HG03432 (cell line): ENCODE results near the gene ATG14.

Source experiments
- ATAC-seq: cut with Tn5 transposase; IDR thresholded peaks from one replicate; pipeline ENCODE4 v1.9.1; 2021; ENCODE audit warnings: mild to moderate bottlenecking, moderate library complexity; ENCODE audit not compliant: unreplicated experiment

ATG14 gene

DNA sequence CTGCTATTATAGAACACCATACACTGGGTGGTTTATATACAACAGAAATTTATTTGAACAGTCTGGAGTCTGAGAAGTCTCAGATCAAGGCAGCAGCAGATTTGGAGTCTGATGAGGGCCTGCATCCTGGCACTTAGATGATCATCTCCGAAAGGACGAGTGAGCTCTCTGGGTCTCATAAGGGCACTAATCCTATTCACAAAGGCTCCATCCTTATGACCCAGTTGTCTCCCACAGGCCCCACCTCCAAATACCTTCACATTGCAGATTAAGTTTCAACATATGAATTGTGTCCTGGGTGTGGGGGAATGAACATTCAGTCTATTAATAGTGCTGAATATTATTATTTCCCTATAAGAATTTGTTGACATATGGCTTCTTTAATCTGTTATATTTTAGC, 86.8 kb downstream of the ATG14 start:
- no peak for ATAC-seq

DNA sequence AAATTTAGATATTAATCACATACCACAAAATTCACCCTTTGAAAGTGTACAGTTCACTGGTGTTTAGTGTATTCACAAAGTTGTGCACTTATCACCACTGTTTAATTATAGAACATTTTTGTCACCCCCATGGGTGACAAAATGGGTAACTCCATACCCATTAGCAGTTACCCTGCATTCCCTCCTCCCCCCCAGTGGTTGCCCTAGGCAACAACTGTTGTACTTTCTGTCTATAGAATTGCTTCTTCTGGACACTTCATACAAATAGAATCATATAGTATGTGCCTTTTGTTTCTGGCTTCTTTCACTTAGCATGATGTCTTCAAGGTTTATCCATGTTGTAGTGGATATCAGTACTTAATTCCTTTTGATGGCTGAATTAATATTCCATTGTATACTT, 87.7 kb downstream of the ATG14 start:
- no peak for ATAC-seq

DNA sequence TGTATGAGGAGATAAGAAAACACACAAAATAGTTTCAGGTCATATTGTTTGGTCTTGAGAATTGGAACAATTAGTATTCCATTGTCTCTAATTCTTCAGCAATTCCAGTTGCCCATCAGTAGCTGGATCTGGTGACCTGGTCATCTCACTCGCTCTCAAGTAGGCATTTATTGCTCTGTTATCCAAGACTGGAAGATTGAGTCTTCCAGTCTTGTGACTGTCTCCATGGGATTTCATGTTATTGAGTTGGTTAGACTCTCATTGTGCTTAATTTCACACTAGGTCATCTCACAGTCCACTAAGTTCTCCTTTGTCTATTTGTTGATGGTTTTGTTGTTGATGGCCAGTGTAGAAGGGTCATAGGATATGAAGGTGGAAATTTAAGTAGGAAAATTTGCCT, 92.9 kb downstream of the ATG14 start:
- ATAC-seq: no peak

DNA sequence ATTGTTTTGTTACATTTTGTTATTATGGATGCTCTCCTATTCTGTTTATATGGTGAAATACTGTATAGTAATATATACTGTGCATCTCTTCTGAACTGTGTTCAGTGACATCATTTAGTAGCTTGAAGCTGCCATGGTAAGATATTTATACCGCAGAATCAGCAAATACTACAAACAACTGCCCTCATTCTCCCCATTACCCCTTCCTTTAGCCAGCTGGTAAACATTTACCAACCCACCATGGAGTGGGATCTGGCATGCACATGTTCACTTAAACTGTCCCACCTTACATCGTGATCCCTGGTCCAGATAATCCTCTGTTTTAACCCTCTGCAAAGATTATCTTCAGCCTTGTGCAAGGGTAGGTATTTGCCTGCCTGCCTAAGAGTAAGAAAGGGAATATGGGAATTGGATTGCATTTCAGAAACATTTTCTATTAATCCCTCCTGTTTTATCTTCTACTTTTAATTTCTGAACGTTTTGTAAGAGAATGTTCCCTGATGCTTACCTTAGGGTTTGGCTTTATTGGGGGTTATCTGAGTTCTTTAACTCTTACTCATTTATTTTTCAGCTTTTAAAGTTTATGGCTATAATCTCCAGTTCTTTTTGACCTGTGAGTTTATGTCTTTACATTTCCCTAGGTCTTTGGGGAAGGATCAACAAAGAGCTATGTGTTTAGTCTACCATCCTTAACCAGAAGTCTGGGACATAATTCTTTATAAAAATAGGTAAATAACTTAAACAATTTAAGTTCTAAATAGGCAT, 93.9 kb downstream of the ATG14 start:
- no peak for ATAC-seq

DNA sequence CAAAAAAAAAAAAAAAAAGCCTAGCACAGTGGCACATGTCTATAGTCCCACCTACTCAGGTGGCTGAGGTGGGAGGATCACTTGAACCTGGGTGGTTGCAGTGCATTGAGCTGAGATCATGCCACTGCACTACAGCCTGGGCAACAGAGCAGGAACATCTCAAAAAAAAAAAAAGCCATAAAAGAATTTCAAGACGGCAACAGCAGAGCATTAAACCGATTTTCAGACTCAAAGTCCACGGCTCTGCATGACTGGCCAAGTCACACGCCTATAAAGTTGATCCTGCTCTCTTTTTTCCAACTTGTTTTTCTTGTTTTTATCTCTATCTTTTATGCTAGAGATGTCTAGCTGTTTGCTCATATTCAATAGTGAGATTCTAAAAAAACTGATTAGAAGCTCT, 95.1 kb downstream of the ATG14 start:
- ATAC-seq: no peak
